Activated T-helper 2 cell treated with anti-CD3 and anti-CD28 coated beads, Interferon-gamma antibody, Interleukin-2, Interleukin-4, amounts not matched to agents 10 μg/mL and 5 μg/mL and 100 μg/mL, durations not matched to agents 14 hours and 24 hours and 36 hours (primary cell): ENCODE measurements around the gene ABCG4. TPM values are rescaled to one million over a fixed set of nuclear protein-coding genes. Genes with fewer than 3 reads are reported as not detected.

Experiments used
- DNase-seq: peaks from one replicate; pipeline ENCODE4 v3.0.0; 2021; ENCODE audit warnings: low spot score
- H3K27ac Mint-ChIP-seq: one replicate; pipeline ENCODE4 v1.8.0; 2021; ENCODE audit warnings: mixed read lengths
- H3K27me3 Mint-ChIP-seq: one replicate; pipeline ENCODE4 v1.8.0; 2021; ENCODE audit warnings: low read depth, mixed read lengths
- H3K36me3 Mint-ChIP-seq: one replicate; pipeline ENCODE4 v1.8.0; 2021; ENCODE audit warnings: low read depth, mixed read lengths
- H3K4me1 Mint-ChIP-seq: one replicate; pipeline ENCODE4 v1.8.0; 2021; ENCODE audit warnings: low read depth, mixed read lengths
- H3K4me3 Mint-ChIP-seq: one replicate; pipeline ENCODE4 v1.8.0; 2021; ENCODE audit warnings: low read depth, mild to moderate bottlenecking, moderate library complexity, mixed read lengths
- H3K9me3 Mint-ChIP-seq: one replicate; pipeline ENCODE4 v1.8.0; 2021; ENCODE audit warnings: mixed read lengths
- intact Hi-C: fragments of 100-400 bp; cut with micrococcal nuclease; formaldehyde crosslinking; loops from one replicate; pipeline ENCODE4 v1.15.1; 2023
- total RNA-seq: library from RNA; stranded (reverse); gene quantifications from 2 replicates; pipeline ENCODE4 v1.2.3, GENCODE V29; 2022

The ABCG4 gene
- total RNA-seq, 1 donor from 2014 or later, result 0.11 TPM

DNA sequence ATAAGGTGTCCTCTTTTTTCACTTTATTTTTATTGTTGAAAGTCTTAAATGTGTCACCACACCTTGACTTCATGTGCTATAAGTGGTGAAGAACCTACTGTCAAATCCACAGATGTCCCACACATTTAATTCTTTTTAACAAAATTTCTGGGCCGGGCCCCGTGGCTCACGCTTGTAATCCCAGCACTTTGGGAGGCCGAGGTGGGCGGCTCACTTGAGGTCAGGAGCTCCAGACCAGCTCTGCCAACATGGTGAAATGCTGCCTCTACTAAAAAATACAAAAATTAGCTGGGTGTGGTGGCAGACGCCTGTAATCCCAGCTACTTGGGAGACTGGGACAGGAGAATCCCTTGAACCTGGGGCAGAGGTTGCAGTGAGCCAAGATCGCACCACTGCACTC lies 60.3 kb downstream of the ABCG4 start:
- H3K36me3 Mint-ChIP-seq, result peaks cover 10% of the 10 kb centered on the region
- peaks cover 25% of the 10 kb centered on the region for H3K4me1 Mint-ChIP-seq
- no peak for DNase-seq
- intact Hi-C loops, result loop anchor here (5.0 kb wide), 1 partner anchor 113 kb away; no protein-coding TSS in a partner anchor
- H3K27me3 Mint-ChIP-seq, result no peaks in the 10 kb centered on the region
- no peaks in the 10 kb centered on the region for H3K9me3 Mint-ChIP-seq
- no peak overlapping the region for H3K27ac Mint-ChIP-seq
- no peak overlapping the region for H3K4me3 Mint-ChIP-seq

DNA sequence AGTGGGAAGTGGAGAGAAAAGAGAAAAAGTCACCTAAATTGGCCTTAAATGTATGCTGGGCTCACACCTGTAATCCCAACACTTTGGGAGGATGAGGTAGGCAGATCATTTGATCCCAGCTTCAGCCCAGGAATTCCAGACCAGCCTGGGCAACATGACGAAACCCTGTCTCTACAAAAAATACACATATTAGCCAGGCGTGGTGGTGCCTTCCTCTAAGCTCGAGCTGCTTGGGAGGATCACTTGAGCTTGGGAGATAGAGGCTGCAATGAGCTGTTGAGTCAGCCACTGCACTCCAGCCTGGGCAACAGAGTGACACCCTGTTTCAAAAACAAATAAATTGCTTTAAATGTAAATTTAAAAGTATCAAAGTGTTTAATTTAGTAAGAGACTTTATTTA lies 61.2 kb downstream of the ABCG4 start:
- peaks cover 27% of the 10 kb centered on the region for H3K4me1 Mint-ChIP-seq
- no peaks in the 10 kb centered on the region for H3K9me3 Mint-ChIP-seq
- H3K27me3 Mint-ChIP-seq, result no peaks in the 10 kb centered on the region
- H3K27ac Mint-ChIP-seq, result no peak overlapping the region
- H3K36me3 Mint-ChIP-seq, result peaks cover 17% of the 10 kb centered on the region
- intact Hi-C loops, result no loop called here
- no peak for DNase-seq
- H3K4me3 Mint-ChIP-seq, result no peak overlapping the region

Other genes with a start within 250 kb of the ABCG4 start
- gene BCL9L, start 223.1 kb upstream of the ABCG4 start, total RNA-seq, result 21.9 and 23.7 TPM in 2 replicates
- gene UPK2, start 192.8 kb upstream of the ABCG4 start, total RNA-seq, result 0.21 TPM in 1 of 2 replicates, not detected in the other
- not detected in 2 replicates for gene FOXR1, start 177.3 kb upstream of the ABCG4 start, total RNA-seq
- gene CENATAC, start 150.9 kb upstream of the ABCG4 start, total RNA-seq, result 44.2 and 47.7 TPM in 2 replicates
- gene RPS25, start 130.7 kb upstream of the ABCG4 start, total RNA-seq, result 1,728 and 1,773 TPM in 2 replicates
- 121 and 128 TPM in 2 replicates for gene TRAPPC4, start 130.3 kb upstream of the ABCG4 start, total RNA-seq
- 31.7 and 34.4 TPM in 2 replicates for gene SLC37A4, start 118.2 kb upstream of the ABCG4 start, total RNA-seq
- 215 and 226 TPM in 2 replicates for gene HYOU1, start 91.8 kb upstream of the ABCG4 start, total RNA-seq
- 24.3 and 25.8 TPM in 2 replicates for gene VPS11, start 81.2 kb upstream of the ABCG4 start, total RNA-seq
- gene HMBS, start 64.2 kb upstream of the ABCG4 start, total RNA-seq, result 57.4 and 59.0 TPM in 2 replicates
- gene DPAGT1, start 47.2 kb upstream of the ABCG4 start, total RNA-seq, result 82.2 and 83.4 TPM in 2 replicates
- gene C2CD2L, start 41.7 kb upstream of the ABCG4 start, total RNA-seq, result 24.6 and 25.2 TPM in 2 replicates
- 29.8 and 35.5 TPM in 2 replicates for gene HINFP, start 27.5 kb upstream of the ABCG4 start, total RNA-seq
- 26.4 and 31.6 TPM in 2 replicates for gene NLRX1, start 19.7 kb downstream of the ABCG4 start, total RNA-seq
- gene NHERF4, start 36.4 kb downstream of the ABCG4 start, total RNA-seq, result 0.48 and 0.57 TPM in 2 replicates
- 38.6 and 39.6 TPM in 2 replicates for gene CBL, start 57.3 kb downstream of the ABCG4 start, total RNA-seq
- gene MCAM, start 168.1 kb downstream of the ABCG4 start, total RNA-seq, result 6.0 and 7.2 TPM in 2 replicates
- 29.9 and 32.6 TPM in 2 replicates for gene RNF26, start 185.5 kb downstream of the ABCG4 start, total RNA-seq
- gene C1QTNF5, start 191.8 kb downstream of the ABCG4 start, total RNA-seq, result not detected in 2 replicates
- not detected in 2 replicates for gene MFRP, start 197.7 kb downstream of the ABCG4 start, total RNA-seq
- gene USP2, start 232.6 kb downstream of the ABCG4 start, total RNA-seq, result 1.0 and 1.1 TPM in 2 replicates